Measurements from ENCODE around the gene D2HGDH.
"Not testable (repeated sequence)": the region's sequence is repeated elsewhere in the genome, so short reads cannot be mapped to it uniquely, and the experiment has no call there.

Gene D2HGDH

DNA sequence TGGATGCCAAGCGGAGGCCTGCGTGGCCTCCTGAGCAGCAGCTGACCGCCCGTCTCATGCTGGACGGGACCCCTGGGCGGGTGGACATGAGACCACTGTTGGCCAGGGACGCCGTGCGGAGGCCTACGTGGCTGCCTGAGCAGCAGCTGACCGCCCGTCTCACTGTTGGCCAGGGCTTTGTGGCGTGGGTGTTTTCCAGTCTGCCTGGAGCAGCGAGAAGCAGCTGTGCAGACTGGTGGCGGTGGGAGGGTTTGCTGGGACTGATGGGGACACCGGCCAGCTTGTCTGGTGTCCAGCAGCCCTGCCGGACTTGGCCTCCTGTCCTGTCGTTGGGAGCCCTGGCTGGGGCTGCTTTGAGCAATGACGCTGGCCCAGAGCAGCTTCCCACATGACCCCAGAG is 5.8 kb upstream of the D2HGDH start:
- Histone ChIP-seq H3K36me3 (ENCODE audit: control insufficient read depth in 1 of 2, insufficient read depth in 2 of 2, low read depth in 1 of 2, low read length in 2 of 2) (peaks cover 23 to 40% of the 10 kb centered on the region in 2 experiments), H4K91ac (ENCODE audit: low read length) (no peak overlapping the region), H3K27ac (ENCODE audit: low read length, poor library complexity, severe bottlenecking) (no peak overlapping the region), H3K9me3 (ENCODE audit: control insufficient read depth, low read length) (no peaks in the 10 kb centered on the region), H3K9ac (ENCODE audit: low read length) (peak overlapping the region; percentile 82), H3K4me3 (ENCODE audit: insufficient read depth in 1 of 2, low read depth in 1 of 2, low read length in 2 of 2) (peak overlapping the region in 1 of 2 experiments; percentile 48), H2BK15ac (ENCODE audit: low read depth, poor library complexity, severe bottlenecking) (no peak overlapping the region), H2BK12ac (ENCODE audit: low read length in 2 of 2) (no peak overlapping the region), H3K79me1 (replicated peaks; ENCODE audit: low read length, poor library complexity, severe bottlenecking) (peaks cover 6% of the 10 kb centered on the region), H2AFZ (ENCODE audit: low read depth, low read length) (no peak overlapping the region), H2BK5ac (ENCODE audit: low read depth, low read length, poor library complexity, severe bottlenecking) (no peak overlapping the region), H3K4ac (ENCODE audit: low read depth in 1 of 2, low read length in 2 of 2) (no peak overlapping the region), H3K23ac (ENCODE audit: low read length in 2 of 2) (peak overlapping the region in 1 of 2 experiments; percentile 32), H4K8ac (ENCODE audit: low read length) (no peak overlapping the region), H3K14ac (ENCODE audit: low read length in 2 of 2) (peak overlapping the region in 1 of 2 experiments; percentile 35), H3K4me2 (ENCODE audit: low read length, poor library complexity, severe bottlenecking) (no peak overlapping the region), H3K18ac (ENCODE audit: low read depth in 1 of 2, low read length in 2 of 2) (no peak overlapping the region), H3K4me1 (ENCODE audit: control insufficient read depth, insufficient read depth, low read depth, low read length) (peaks cover 11% of the 10 kb centered on the region), H2BK120ac (ENCODE audit: low read depth, low read length) (no peak overlapping the region), H2AK5ac (ENCODE audit: low read length, severe bottlenecking) (no peak overlapping the region), H3K27me3 (ENCODE audit: control insufficient read depth in 1 of 2, insufficient read depth in 1 of 2, low read length in 2 of 2) (no peaks in the 10 kb centered on the region)
- WGBS = 92% methylated on average over 19 of the region's 19 CpGs
- DNase-seq = no peak

GRCh38 chr2:241729868-241730267 is 4.6 kb upstream of the D2HGDH start:
- Histone ChIP-seq H3K27me3 (ENCODE audit: control insufficient read depth in 1 of 2, insufficient read depth in 1 of 2, low read length in 2 of 2) (no peaks in the 10 kb centered on the region), H2BK15ac (ENCODE audit: low read depth, poor library complexity, severe bottlenecking) (no peak overlapping the region)

GRCh38 chr2:241730671-241731293 is 3.6 kb upstream of the D2HGDH start:
- no peak for DNase-seq
- peaks cover 7 to 18% of the 10 kb centered on the region in 2 experiments for H3K36me3 ChIP-seq (ENCODE audit: control insufficient read depth in 1 of 2, insufficient read depth in 2 of 2, low read depth in 1 of 2, low read length in 2 of 2)
- peaks cover 4% of the 10 kb centered on the region for H3K79me1 ChIP-seq (replicated peaks; ENCODE audit: low read length, poor library complexity, severe bottlenecking)
- peaks cover 22% of the 10 kb centered on the region for H3K4me1 ChIP-seq (ENCODE audit: control insufficient read depth, insufficient read depth, low read depth, low read length)
- no peak overlapping the region for H2AK5ac ChIP-seq (ENCODE audit: low read length, severe bottlenecking)
- no peak overlapping the region for H4K8ac ChIP-seq (ENCODE audit: low read length)
- H3K4ac ChIP-seq (ENCODE audit: low read depth in 1 of 2, low read length in 2 of 2) = no peak overlapping the region
- H2BK120ac ChIP-seq (ENCODE audit: low read depth, low read length) = no peak overlapping the region
- no peak overlapping the region for H2BK15ac ChIP-seq (ENCODE audit: low read depth, poor library complexity, severe bottlenecking)
- 94% methylated on average over 11 of the region's 12 CpGs for WGBS
- H3K27me3 ChIP-seq (ENCODE audit: control insufficient read depth in 1 of 2, insufficient read depth in 1 of 2, low read length in 2 of 2) = no peaks in the 10 kb centered on the region
- no peak overlapping the region for H3K4me2 ChIP-seq (ENCODE audit: low read length, poor library complexity, severe bottlenecking)
- H3K23ac ChIP-seq (ENCODE audit: low read length in 2 of 2) = no peak overlapping the region
- H2AFZ ChIP-seq (ENCODE audit: low read depth, low read length) = no peak overlapping the region
- no peak overlapping the region for H2BK5ac ChIP-seq (ENCODE audit: low read depth, low read length, poor library complexity, severe bottlenecking)
- H4K91ac ChIP-seq (ENCODE audit: low read length) = no peak overlapping the region
- H3K27ac ChIP-seq (ENCODE audit: low read length, poor library complexity, severe bottlenecking) = no peak overlapping the region
- no peak overlapping the region for H3K9ac ChIP-seq (ENCODE audit: low read length)
- no peaks in the 10 kb centered on the region for H3K9me3 ChIP-seq (ENCODE audit: control insufficient read depth, low read length)
- no peak overlapping the region for H3K14ac ChIP-seq (ENCODE audit: low read length in 2 of 2)
- no peak overlapping the region for H3K4me3 ChIP-seq (ENCODE audit: insufficient read depth in 1 of 2, low read depth in 1 of 2, low read length in 2 of 2)
- H2BK12ac ChIP-seq (ENCODE audit: low read length in 2 of 2) = no peak overlapping the region
- no peak overlapping the region for H3K18ac ChIP-seq (ENCODE audit: low read depth in 1 of 2, low read length in 2 of 2)

More at GRCh38 chr2:241729868-241730267, 4.6 kb upstream of the D2HGDH start:
- Histone ChIP-seq H3K27ac (ENCODE audit: low read length, poor library complexity, severe bottlenecking) (no peak overlapping the region), H2AFZ (ENCODE audit: low read depth, low read length) (no peak overlapping the region), H3K4me1 (ENCODE audit: control insufficient read depth, insufficient read depth, low read depth, low read length) (peaks cover 17% of the 10 kb centered on the region), H4K8ac (ENCODE audit: low read length) (no peak overlapping the region), H3K9me3 (ENCODE audit: control insufficient read depth, low read length) (no peaks in the 10 kb centered on the region), H2BK12ac (ENCODE audit: low read length in 2 of 2) (no peak overlapping the region), H3K4ac (ENCODE audit: low read depth in 1 of 2, low read length in 2 of 2) (no peak overlapping the region), H3K4me2 (ENCODE audit: low read length, poor library complexity, severe bottlenecking) (no peak overlapping the region), H3K18ac (ENCODE audit: low read depth in 1 of 2, low read length in 2 of 2) (no peak overlapping the region), H3K9ac (ENCODE audit: low read length) (no peak overlapping the region), H3K79me1 (replicated peaks; ENCODE audit: low read length, poor library complexity, severe bottlenecking) (peaks cover 4% of the 10 kb centered on the region), H3K14ac (ENCODE audit: low read length in 2 of 2) (no peak overlapping the region), H3K4me3 (ENCODE audit: insufficient read depth in 1 of 2, low read depth in 1 of 2, low read length in 2 of 2) (no peak overlapping the region), H2AK5ac (ENCODE audit: low read length, severe bottlenecking) (no peak overlapping the region), H3K36me3 (ENCODE audit: control insufficient read depth in 1 of 2, insufficient read depth in 2 of 2, low read depth in 1 of 2, low read length in 2 of 2) (peaks cover 11 to 28% of the 10 kb centered on the region in 2 experiments), H2BK120ac (ENCODE audit: low read depth, low read length) (no peak overlapping the region), H3K23ac (ENCODE audit: low read length in 2 of 2) (no peak overlapping the region), H2BK5ac (ENCODE audit: low read depth, low read length, poor library complexity, severe bottlenecking) (no peak overlapping the region), H4K91ac (ENCODE audit: low read length) (no peak overlapping the region)
- WGBS = 97% methylated on average over 6 of the region's 6 CpGs
- DNase-seq = no peak

DNA sequence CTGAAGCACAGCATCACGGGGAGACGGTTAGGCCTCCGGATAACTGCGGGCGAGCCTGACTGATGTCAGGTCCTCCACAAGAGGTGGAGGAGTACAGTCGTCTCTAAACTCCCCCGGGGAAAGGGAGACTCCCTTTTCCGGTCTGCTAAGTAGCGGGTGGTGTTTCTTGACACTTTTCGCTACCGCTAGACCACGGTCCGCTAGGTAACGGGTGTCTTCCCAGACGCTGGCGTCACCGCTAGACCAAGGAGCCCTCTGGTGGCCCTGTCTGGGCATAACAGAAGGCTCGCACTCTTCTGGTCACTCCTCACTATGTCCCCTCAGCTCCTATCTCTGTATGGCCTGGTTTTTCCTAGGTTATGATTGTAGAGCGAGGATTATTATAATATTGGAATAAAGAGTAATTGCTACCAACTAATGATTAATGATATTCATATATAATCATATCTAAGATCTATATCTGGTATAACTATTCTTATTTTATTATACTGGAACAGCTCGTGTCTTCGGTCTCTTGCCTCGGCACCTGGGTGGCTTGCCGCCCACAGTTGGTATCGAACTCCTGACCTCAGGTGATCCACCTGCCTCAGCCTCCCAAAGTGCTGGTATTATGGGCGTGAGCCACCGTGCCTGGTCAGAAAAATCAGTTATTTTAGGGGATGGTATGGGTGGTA is 1.8 kb upstream of the D2HGDH start:
- H2AK5ac ChIP-seq (ENCODE audit: low read length, severe bottlenecking); H2BK120ac ChIP-seq (ENCODE audit: low read depth, low read length); H3K4ac ChIP-seq (ENCODE audit: low read depth in 1 of 2, low read length in 2 of 2); H2AFZ ChIP-seq (ENCODE audit: low read depth, low read length); H4K8ac ChIP-seq (ENCODE audit: low read length); H3K9me3 ChIP-seq (ENCODE audit: control insufficient read depth, low read length); H3K27me3 ChIP-seq (ENCODE audit: control insufficient read depth in 1 of 2, insufficient read depth in 1 of 2, low read length in 2 of 2); H3K18ac ChIP-seq (ENCODE audit: low read depth in 1 of 2, low read length in 2 of 2); H3K14ac ChIP-seq (ENCODE audit: low read length in 2 of 2); H3K27ac ChIP-seq (ENCODE audit: low read length, poor library complexity, severe bottlenecking); H3K4me2 ChIP-seq (ENCODE audit: low read length, poor library complexity, severe bottlenecking); H3K9ac ChIP-seq (ENCODE audit: low read length); H3K23ac ChIP-seq (ENCODE audit: low read length in 2 of 2); H3K4me3 ChIP-seq (ENCODE audit: insufficient read depth in 1 of 2, low read depth in 1 of 2, low read length in 2 of 2); H2BK15ac ChIP-seq (ENCODE audit: low read depth, poor library complexity, severe bottlenecking); H3K79me1 ChIP-seq (replicated peaks; ENCODE audit: low read length, poor library complexity, severe bottlenecking); H2BK12ac ChIP-seq (ENCODE audit: low read length in 2 of 2); H2BK5ac ChIP-seq (ENCODE audit: low read depth, low read length, poor library complexity, severe bottlenecking): not testable (repeated sequence)
- Histone ChIP-seq H3K4me1 (ENCODE audit: control insufficient read depth, insufficient read depth, low read depth, low read length) (peaks cover 19% of the 10 kb centered on the region), H3K36me3 (ENCODE audit: control insufficient read depth in 1 of 2, insufficient read depth in 2 of 2, low read depth in 1 of 2, low read length in 2 of 2) (peaks cover 4 to 13% of the 10 kb centered on the region in 2 experiments), H4K91ac (ENCODE audit: low read length) (peak overlapping the region; percentile 61)
- WGBS = 53% methylated on average over 20 of the region's 26 CpGs
- peak; percentile 45 for DNase-seq
